Measurements from ENCODE around the gene CD69.

Gene CD69

GRCh38 chr12:9799961-9800360 lies 39.3 kb upstream of the CD69 start:
- Histone ChIP-seq H3K4me3 (ENCODE audit: low read depth, low read length) (no peak overlapping the region), H3K27me3 (no peaks in the 10 kb centered on the region; the same call in none of the 2 replicates), H3K36me3 (no peaks in the 10 kb centered on the region), H3K9me3 (no peaks in the 10 kb centered on the region), H3K4me1 (no peaks in the 10 kb centered on the region)
- TF ChIP-seq CTCF (IDR thresholded peaks at IDR 0.05; ENCODE audit: low read depth, low read length) = no peak
- DNase-seq = no peak

DNA sequence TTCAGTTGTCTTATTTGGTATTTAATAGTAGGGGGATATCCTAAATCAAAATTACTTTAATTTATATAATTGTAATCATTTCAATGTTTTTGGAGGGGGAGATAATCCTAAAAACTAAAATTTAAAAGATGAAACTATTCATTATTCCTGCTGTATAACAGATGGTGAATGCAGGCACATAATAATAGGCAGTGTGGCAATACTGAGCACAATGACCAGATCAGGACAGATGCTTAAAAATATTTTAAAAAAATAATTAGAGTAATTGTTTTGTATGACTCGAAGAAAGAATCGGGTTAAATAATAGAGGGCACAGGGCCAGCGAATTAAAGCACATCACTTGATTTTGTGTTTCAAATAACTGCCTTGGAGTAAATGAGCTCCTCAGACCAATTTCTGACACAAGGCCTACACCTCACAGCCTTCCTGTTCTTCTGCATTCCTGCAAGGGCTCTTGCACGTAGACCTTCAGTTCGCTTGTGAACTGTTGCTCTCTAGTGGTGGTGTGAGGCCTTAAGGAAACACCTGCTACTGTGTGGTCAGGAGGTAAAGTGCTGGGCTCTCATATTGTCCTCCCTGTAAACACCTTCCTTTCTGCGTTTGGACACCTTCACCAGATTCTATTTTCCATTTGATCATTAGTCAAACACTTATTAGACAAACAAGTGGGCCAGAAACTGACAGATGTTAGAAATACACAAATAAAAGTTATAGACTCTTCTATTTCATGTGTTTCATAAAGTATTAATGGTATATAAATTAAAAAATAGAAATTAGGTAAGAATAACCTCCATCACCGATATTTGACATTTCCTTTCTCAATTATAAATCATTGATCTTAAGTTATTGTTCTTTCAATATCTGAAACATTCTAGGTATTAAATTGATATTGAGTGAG lies 37.3 kb upstream of the CD69 start:
- peak; percentile 23; the same call in 1 of the 2 replicates for TF ChIP-seq CTCF (IDR thresholded peaks at IDR 0.05; ENCODE audit: low read depth, low read length)
- no peaks in the 10 kb centered on the region for H3K4me1 ChIP-seq
- no peak for DNase-seq
- no peaks in the 10 kb centered on the region for H3K36me3 ChIP-seq
- H3K4me3 ChIP-seq (ENCODE audit: low read depth, low read length) = no peak overlapping the region
- H3K9me3 ChIP-seq = no peaks in the 10 kb centered on the region
- no peaks in the 10 kb centered on the region; the same call in none of the 2 replicates for H3K27me3 ChIP-seq

DNA sequence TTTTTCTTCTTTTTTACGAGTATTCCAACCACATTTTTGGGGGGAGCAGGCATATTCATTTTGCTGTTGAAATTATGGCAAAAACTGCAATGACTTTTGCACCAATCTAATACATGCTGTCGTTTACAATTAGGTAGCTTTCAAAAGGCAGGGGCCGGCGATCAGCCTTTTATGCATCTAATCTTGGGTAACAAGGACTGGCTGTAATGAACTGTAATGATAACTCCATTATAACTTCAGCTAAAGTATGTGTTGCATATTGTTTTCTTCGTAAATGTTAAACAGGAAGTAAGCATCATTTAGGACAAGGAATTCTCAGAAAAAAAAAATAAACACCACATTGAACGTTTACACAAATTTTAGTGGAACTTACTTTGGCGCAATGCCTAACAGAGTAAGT lies 36.3 kb upstream of the CD69 start:
- TF ChIP-seq CTCF (IDR thresholded peaks at IDR 0.05; ENCODE audit: low read depth, low read length) = no peak
- Histone ChIP-seq H3K4me1 (no peaks in the 10 kb centered on the region), H3K9me3 (no peaks in the 10 kb centered on the region), H3K27me3 (no peaks in the 10 kb centered on the region; the same call in none of the 2 replicates), H3K4me3 (ENCODE audit: low read depth, low read length) (no peak overlapping the region), H3K36me3 (no peaks in the 10 kb centered on the region)
- DNase-seq = no peak

GRCh38 chr12:9796346-9796745 lies 35.6 kb upstream of the CD69 start:
- Histone ChIP-seq H3K27me3 (no peaks in the 10 kb centered on the region; the same call in none of the 2 replicates), H3K4me3 (ENCODE audit: low read depth, low read length) (no peak overlapping the region), H3K9me3 (no peaks in the 10 kb centered on the region), H3K4me1 (no peaks in the 10 kb centered on the region), H3K36me3 (no peaks in the 10 kb centered on the region)
- TF ChIP-seq CTCF (IDR thresholded peaks at IDR 0.05; ENCODE audit: low read depth, low read length) = no peak
- DNase-seq = no peak

DNA sequence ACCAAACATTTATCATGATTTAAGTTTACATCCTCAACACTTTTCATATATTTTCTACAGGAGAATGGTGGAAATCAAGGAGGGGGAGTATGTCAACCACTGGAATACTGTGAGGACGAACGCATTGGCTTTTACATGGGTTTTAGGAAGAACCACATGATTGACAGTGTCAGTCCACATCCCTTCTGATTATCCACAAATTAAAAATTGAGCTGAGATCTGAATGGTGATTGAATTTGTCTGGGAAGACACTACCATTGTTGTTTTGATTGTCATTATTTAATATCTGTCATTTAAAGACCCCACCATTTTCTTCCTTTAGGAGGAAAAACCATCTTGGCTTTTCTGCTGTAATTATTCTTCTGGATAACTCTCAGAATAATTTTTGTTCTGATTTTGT lies 35.2 kb upstream of the CD69 start:
- H3K9me3 ChIP-seq = no peaks in the 10 kb centered on the region
- H3K36me3 ChIP-seq = no peaks in the 10 kb centered on the region
- TF ChIP-seq CTCF (IDR thresholded peaks at IDR 0.05; ENCODE audit: low read depth, low read length) = no peak
- H3K4me3 ChIP-seq (ENCODE audit: low read depth, low read length) = no peak overlapping the region
- no peaks in the 10 kb centered on the region for H3K4me1 ChIP-seq
- DNase-seq = no peak
- no peaks in the 10 kb centered on the region; the same call in none of the 2 replicates for H3K27me3 ChIP-seq

GRCh38 chr12:9794484-9795093 lies 33.9 kb upstream of the CD69 start:
- no peaks in the 10 kb centered on the region for H3K4me1 ChIP-seq
- H3K27me3 ChIP-seq = no peaks in the 10 kb centered on the region; the same call in none of the 2 replicates
- no peaks in the 10 kb centered on the region for H3K36me3 ChIP-seq
- no peak overlapping the region for H3K4me3 ChIP-seq (ENCODE audit: low read depth, low read length)
- no peak for DNase-seq
- no peak for TF ChIP-seq CTCF (IDR thresholded peaks at IDR 0.05; ENCODE audit: low read depth, low read length)
- H3K9me3 ChIP-seq = no peaks in the 10 kb centered on the region

Measured in BE2C (cell line).